HK-2 (cell line): ENCODE data around the gene CARS1.

Experiments used
- DNase-seq: peaks from one replicate; pipeline ENCODE4 v3.0.0-alpha.2; 2018; ENCODE audit not compliant: unreplicated experiment

The CARS1 gene

GRCh38 chr11:2955906-2956476 lies 101.2 kb downstream of the CARS1 start:
- no peak for DNase-seq

GRCh38 chr11:2954263-2954662 lies 103.0 kb downstream of the CARS1 start:
- no peak for DNase-seq

GRCh38 chr11:2952290-2952689 lies 104.9 kb downstream of the CARS1 start:
- no peak for DNase-seq

GRCh38 chr11:2951231-2952110 lies 105.8 kb downstream of the CARS1 start:
- DNase-seq, result no peak
